CD14-positive monocyte (primary cell): ENCODE results near the gene CSPG5. TPM values are rescaled to one million over a fixed set of nuclear protein-coding genes. Genes with fewer than 3 reads are reported as not detected.
A peak's percentile ranks its signal among the peaks of the same experiment; 100 is the strongest.

Experiments
- DNase-seq, 3 donors: peaks; one replicate each; pipeline ENCODE4 v3.0.0-alpha.2; 2011 to 2022
- H2AFZ ChIP-seq: 2 replicates; pipeline ENCODE4 v1.6.0; 2012; ENCODE audit warnings: mild to moderate bottlenecking, low read depth, low read length, inconsistent platforms; ENCODE audit not compliant: insufficient read depth, poor library complexity, severe bottlenecking
- H3K27ac ChIP-seq, 2 donors: 1 replicate in 1 of 2; 2 replicates in 1 of 2; pipeline ENCODE4 v1.5.1; 2012 to 2013; ENCODE audit warnings: low read length in 2 of 2, control low read depth in 1 of 2, inconsistent platforms in 1 of 2, low read depth in 1 of 2, mild to moderate bottlenecking in 1 of 2
- H3K27me3 ChIP-seq, 2 donors: one replicate each; pipeline versions ENCODE4 v1.6.0 to v1.6.1; 2011 to 2013; ENCODE audit warnings: low read length in 2 of 2; ENCODE audit not compliant: control insufficient read depth in 2 of 2, insufficient read depth in 2 of 2
- H3K36me3 ChIP-seq, 2 donors: replicated peaks in 1 of 2; 1 replicate in 1 of 2; 2 replicates in 1 of 2; pipeline versions ENCODE4 v1.5.1 to v1.6.1; 2012 to 2013; ENCODE audit warnings: low read length in 2 of 2, control low read depth in 1 of 2, inconsistent platforms in 1 of 2, mild to moderate bottlenecking in 1 of 2; ENCODE audit not compliant: insufficient read depth in 2 of 2, control insufficient read depth in 1 of 2
- H3K4me1 ChIP-seq, 2 donors: 1 replicate in 1 of 2; 2 replicates in 1 of 2; pipeline versions ENCODE4 v1.5.1 to v1.6.1; 2012 to 2013; ENCODE audit warnings: low read length in 2 of 2, control low read depth in 1 of 2, inconsistent platforms in 1 of 2, mild to moderate bottlenecking in 1 of 2, moderate library complexity in 1 of 2; ENCODE audit not compliant: insufficient read depth in 2 of 2, control insufficient read depth in 1 of 2
- H3K4me2 ChIP-seq: replicated peaks from 2 replicates; pipeline ENCODE3; 2012; ENCODE audit warnings: low read length, moderate library complexity, mild to moderate bottlenecking; ENCODE audit not compliant: poor library complexity, severe bottlenecking; ENCODE audit errors: extremely low read depth
- H3K4me3 ChIP-seq, 3 experiments: fragments of 200-600 bp in 1 of 3; sonication (generic) in 1 of 3; replicated peaks in 1 of 3; 1 replicate in 2 of 3; 2 replicates in 1 of 3; pipeline ENCODE4 v1.5.1; 2011 to 2013; ENCODE audit warnings: low read length in 3 of 3, mild to moderate bottlenecking in 3 of 3, control low read depth in 2 of 3, low read depth in 2 of 3, inconsistent platforms in 1 of 3, moderate library complexity in 1 of 3
- H3K79me2 ChIP-seq: 2 replicates; pipeline ENCODE4 v1.6.0; 2012; ENCODE audit warnings: mild to moderate bottlenecking, control low read depth, inconsistent platforms, low read length, moderate library complexity; ENCODE audit not compliant: insufficient read depth
- H3K9ac ChIP-seq: 2 replicates; pipeline ENCODE4 v1.6.0; 2017; ENCODE audit warnings: low read length, mild to moderate bottlenecking; ENCODE audit not compliant: insufficient read depth, poor library complexity, severe bottlenecking
- H3K9me3 ChIP-seq, 2 donors: replicated peaks in 1 of 2; 1 replicate in 1 of 2; 2 replicates in 1 of 2; pipeline versions ENCODE4 v1.5.1 to v1.6.1; 2012 to 2013; ENCODE audit warnings: low read length in 2 of 2, control low read depth in 1 of 2; ENCODE audit not compliant: control insufficient read depth in 1 of 2, insufficient read depth in 1 of 2
- H4K20me1 ChIP-seq: 2 replicates; pipeline ENCODE4 v1.6.0; 2012; ENCODE audit warnings: mild to moderate bottlenecking, low read length, control low read depth, moderate library complexity; ENCODE audit not compliant: insufficient read depth
- H3K27ac Mint-ChIP-seq, 7 donors: one replicate each; pipeline ENCODE4 v1.8.0; 2020; ENCODE audit warnings: mild to moderate bottlenecking in 7 of 7, mixed read lengths in 7 of 7, moderate library complexity in 6 of 7, inconsistent platforms in 2 of 7
- H3K27me3 Mint-ChIP-seq, 3 donors: one replicate each; pipeline ENCODE4 v1.8.0; 2021 to 2022; ENCODE audit warnings: low read depth in 3 of 3, mild to moderate bottlenecking in 3 of 3, mixed read lengths in 3 of 3, moderate library complexity in 3 of 3, inconsistent platforms in 1 of 3
- H3K36me3 Mint-ChIP-seq, 2 donors: one replicate each; pipeline ENCODE4 v1.8.0; 2020; ENCODE audit warnings: mixed read lengths in 2 of 2, inconsistent platforms in 1 of 2, mild to moderate bottlenecking in 1 of 2
- H3K4me1 Mint-ChIP-seq: one replicate; pipeline ENCODE4 v1.8.0; 2020; ENCODE audit warnings: mild to moderate bottlenecking, mixed read lengths
- H3K4me3 Mint-ChIP-seq, 2 donors: one replicate each; pipeline ENCODE4 v1.8.0; 2020; ENCODE audit warnings: mild to moderate bottlenecking in 2 of 2, mixed read lengths in 2 of 2, moderate library complexity in 1 of 2
- H3K9me3 Mint-ChIP-seq, 7 donors: one replicate each; pipeline ENCODE4 v1.8.0; 2020 to 2022; ENCODE audit warnings: mixed read lengths in 7 of 7, mild to moderate bottlenecking in 6 of 7, moderate library complexity in 6 of 7, inconsistent platforms in 2 of 7
- CTCF ChIP-seq: fragments of 200-600 bp; IDR thresholded peaks from one replicate; pipeline ENCODE4 v1.8.0; 2022; ENCODE audit warnings: antibody characterized with exemption, mild to moderate bottlenecking
- WGBS: methylation state at CpG from one replicate; pipeline ENCODE4 v1.1.5; 2013; ENCODE audit warnings: missing lambda C conversion rate; ENCODE audit not compliant: insufficient coverage; 5-methylcytosine and 5-hydroxymethylcytosine counted together
- intact Hi-C, 2 donors: fragments of 100-400 bp; cut with micrococcal nuclease; formaldehyde crosslinking; loops; one replicate each; pipeline versions ENCODE4 v1.15.0 to v1.15.1; 2023
- polyA plus RNA-seq, 3 donors: library from polyadenylated mRNA; depleted of rRNA in 1 of 3; unstranded in 2 of 3; stranded (reverse) in 1 of 3; fragments of 300-500 nt in 2 of 3; fragments of >200 nt in 1 of 3; fragmentation: Illumina TruSeq in 2 of 3; gene quantifications; 1 replicate in 2 of 3; 2 replicates in 1 of 3; pipeline ENCODE4 v1.2.3, GENCODE V29; 2012 to 2021

Gene CSPG5
- polyA plus RNA-seq, 3 donors: not detected

- Histone ChIP-seq H3K9me3 (no peaks in the 10 kb centered on the region), H3K4me2 (no peak overlapping the region), H3K36me3 (peaks cover 62 to 98% of the 10 kb centered on the region in 2 donors), H3K27ac (no peak overlapping the region), H2AFZ (no peak overlapping the region), H3K79me2 (no peaks in the 10 kb centered on the region), H3K27me3 (no peaks in the 10 kb centered on the region), H3K9ac (no peak overlapping the region), H3K4me1 (no peaks in the 10 kb centered on the region), H4K20me1 (peaks cover 6% of the 10 kb centered on the region), H3K4me3 (no peak overlapping the region)
- no peaks in the 10 kb centered on the region for H3K27me3 Mint-ChIP-seq
- no peak overlapping the region for H3K4me3 Mint-ChIP-seq
- H3K27ac Mint-ChIP-seq: peak overlapping the region in 1 of 7 donors; percentile 58
- no peaks in the 10 kb centered on the region for H3K4me1 Mint-ChIP-seq
- TF ChIP-seq CTCF: no peak
- H3K9me3 Mint-ChIP-seq: no peaks in the 10 kb centered on the region
- intact Hi-C loops: no loop called here
- WGBS: no CpG with 5 or more reads among the region's 2 CpGs
- no peak for DNase-seq
- H3K36me3 Mint-ChIP-seq: peaks cover 63 to 92% of the 10 kb centered on the region in 2 donors
These were observed 27.0 kb upstream of the CSPG5 start for GRCh38 chr3:47605652-47606051.

GRCh38 chr3:47604145-47604544, 25.5 kb upstream of the CSPG5 start:
- H3K4me3 Mint-ChIP-seq: no peak overlapping the region
- no peaks in the 10 kb centered on the region for H3K4me1 Mint-ChIP-seq
- H3K36me3 Mint-ChIP-seq: peaks cover 60 to 81% of the 10 kb centered on the region in 2 donors
- TF ChIP-seq CTCF: no peak
- no peaks in the 10 kb centered on the region for H3K27me3 ChIP-seq
- intact Hi-C loops: no loop called here
- no peak overlapping the region for H2AFZ ChIP-seq
- H3K4me2 ChIP-seq: no peak overlapping the region
- H3K4me1 ChIP-seq: no peaks in the 10 kb centered on the region
- peaks cover 51 to 98% of the 10 kb centered on the region in 2 donors for H3K36me3 ChIP-seq
- no peaks in the 10 kb centered on the region for H3K27me3 Mint-ChIP-seq
- H3K4me3 ChIP-seq: no peak overlapping the region
- H3K9me3 ChIP-seq: no peaks in the 10 kb centered on the region
- no CpG with 5 or more reads among the region's 2 CpGs for WGBS
- H3K9me3 Mint-ChIP-seq: peaks cover 0 to 1% (median 0%) of the 10 kb centered on the region in 7 donors
- H4K20me1 ChIP-seq: peaks cover 6% of the 10 kb centered on the region
- no peak overlapping the region for H3K27ac ChIP-seq
- H3K79me2 ChIP-seq: no peaks in the 10 kb centered on the region
- no peak overlapping the region for H3K9ac ChIP-seq
- no peak for DNase-seq
- H3K27ac Mint-ChIP-seq: no peak overlapping the region
